CD4-positive, alpha-beta T cell treated with Interleukin-15 for 4 hours (primary cell): ENCODE results near the gene TRAPPC5.

ENCODE experiments used
- DNase-seq: peaks from one replicate; pipeline ENCODE4 v3.0.0-alpha.2; 2020; ENCODE audit warnings: low spot score

The TRAPPC5 gene

GRCh38 chr19:7645656-7646425 lies 34.8 kb upstream of the TRAPPC5 start:
- no peak for DNase-seq

- DNase-seq = no peak
Observed at GRCh38 chr19:7646426-7646700, 34.3 kb upstream of the TRAPPC5 start.

- no peak for DNase-seq
Observed at GRCh38 chr19:7647156-7647555, 33.5 kb upstream of the TRAPPC5 start.

GRCh38 chr19:7648265-7649014 lies 32.2 kb upstream of the TRAPPC5 start:
- no peak for DNase-seq

- DNase-seq = no peak
Observed at GRCh38 chr19:7650148-7650547, 30.5 kb upstream of the TRAPPC5 start.

- DNase-seq = peak; percentile 87
Observed at GRCh38 chr19:7652061-7652641, 28.5 kb upstream of the TRAPPC5 start.

GRCh38 chr19:7654401-7654800 lies 26.2 kb upstream of the TRAPPC5 start:
- no peak for DNase-seq

GRCh38 chr19:7655581-7655980 lies 25.1 kb upstream of the TRAPPC5 start:
- DNase-seq = no peak

GRCh38 chr19:7657131-7657751 lies 23.4 kb upstream of the TRAPPC5 start:
- peak; percentile 17 for DNase-seq

GRCh38 chr19:7658219-7658686 lies 22.4 kb upstream of the TRAPPC5 start:
- peak; percentile 54 for DNase-seq

- no peak for DNase-seq
Observed at GRCh38 chr19:7661744-7662538, 18.7 kb upstream of the TRAPPC5 start.

- DNase-seq = no peak
Observed at GRCh38 chr19:7662657-7663056, 18.0 kb upstream of the TRAPPC5 start.

- no peak for DNase-seq
Observed at GRCh38 chr19:7663706-7664105, 16.9 kb upstream of the TRAPPC5 start.

GRCh38 chr19:7665076-7665475 lies 15.6 kb upstream of the TRAPPC5 start:
- DNase-seq = no peak

- DNase-seq = no peak
Observed at GRCh38 chr19:7668842-7669241, 11.8 kb upstream of the TRAPPC5 start, which contains the start of gene RETN. Gene RETN (plus strand): TSS chr19:7669049. CDS start chr19:7669327, 278 bp downstream.

- no peak for DNase-seq
Observed at GRCh38 chr19:7669641-7670040, 11.0 kb upstream of the TRAPPC5 start.

- no peak for DNase-seq
Observed at GRCh38 chr19:7670150-7670783, 10.4 kb upstream of the TRAPPC5 start.

- no peak for DNase-seq
Observed at GRCh38 chr19:7670790-7671189, 9.8 kb upstream of the TRAPPC5 start.

GRCh38 chr19:7672522-7672921 lies 8.1 kb upstream of the TRAPPC5 start:
- no peak for DNase-seq

- DNase-seq = peak; percentile 27
Observed at GRCh38 chr19:7674010-7675005, 6.3 kb upstream of the TRAPPC5 start.
